ENCODE measurements around the gene RASAL2. TPM values are rescaled to one million over a fixed set of nuclear protein-coding genes. Genes with fewer than 3 reads are reported as not detected.

Gene RASAL2
- total and polyA plus RNA-seq, 2 donors (not counting 1 experiment from before 2014, with no cell fraction given): 11.9 to 21.8 TPM

DNA sequence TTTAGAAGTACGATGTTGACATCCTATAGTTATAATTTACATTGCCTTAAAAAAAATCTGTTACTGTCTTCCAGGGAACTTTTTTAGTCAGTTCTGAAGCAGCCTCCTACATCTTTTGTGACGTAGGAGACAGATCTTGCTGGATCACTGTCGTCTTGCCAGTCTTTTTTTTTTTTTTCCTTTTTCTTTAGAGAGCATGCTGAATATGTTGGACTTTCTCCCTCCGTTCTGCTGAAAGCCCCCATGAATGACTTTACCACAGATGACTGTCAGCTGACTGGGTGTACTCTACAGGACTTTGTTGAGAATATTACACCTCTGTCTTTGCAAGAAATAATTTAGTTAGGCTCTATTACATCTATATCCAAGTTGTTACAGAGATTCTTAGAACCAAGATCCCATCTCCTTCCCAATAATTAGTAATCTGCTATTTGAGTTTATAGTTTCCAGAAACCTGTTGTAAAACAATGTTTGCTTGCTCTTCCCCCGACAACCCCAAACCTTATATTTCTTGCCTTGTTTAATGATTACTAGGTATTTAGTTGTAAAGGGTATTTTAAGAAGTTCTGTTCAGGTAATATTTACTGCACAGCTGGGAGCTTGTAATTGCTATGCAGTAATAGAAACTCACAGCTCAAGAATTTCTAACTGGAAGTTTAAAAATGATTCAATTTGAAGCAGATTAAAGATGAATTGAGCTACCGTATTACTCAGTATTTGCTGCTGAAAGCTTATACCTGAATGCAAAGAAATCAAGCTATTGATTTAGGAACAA lies 61.8 kb downstream of the RASAL2 start:
- Histone ChIP-seq H3K27ac (ENCODE audit: insufficient read depth, low read length) (no peak overlapping the region), H2AFZ (ENCODE audit: low read length) (no peak overlapping the region), H3K4me2 (ENCODE audit: extremely low read depth, insufficient read depth, low read length) (peak overlapping the region; percentile 11), H3K9me3 (ENCODE audit: control insufficient read depth, insufficient read depth, low read depth, low read length) (no peaks in the 10 kb centered on the region), H3K9ac (ENCODE audit: insufficient read depth, low read length) (no peak overlapping the region), H3K79me2 (ENCODE audit: control insufficient read depth, insufficient read depth, low read length) (peaks cover 16% of the 10 kb centered on the region), H3K36me3 (ENCODE audit: control insufficient read depth, insufficient read depth, low read length) (no peaks in the 10 kb centered on the region), H3K4me1 (ENCODE audit: control insufficient read depth, extremely low read depth, insufficient read depth, low read length) (peaks cover 5% of the 10 kb centered on the region), H3K4me3 (replicated peaks in 1 of 4; ENCODE audit: control extremely low read depth in 1 of 4, insufficient read depth in 1 of 4, low read depth in 3 of 4, low read length in 4 of 4) (no peak overlapping the region), H4K20me1 (ENCODE audit: control insufficient read depth, extremely low read depth, insufficient read depth, low read length) (peaks cover 2% of the 10 kb centered on the region), H3K27me3 (ENCODE audit: control insufficient read depth, insufficient read depth, low read length) (no peaks in the 10 kb centered on the region)
- peak in 1 of 2 donors; percentile 49 for DNase-seq (ENCODE audit: low read depth in 2 of 2)
- TF ChIP-seq, protein P1, sequence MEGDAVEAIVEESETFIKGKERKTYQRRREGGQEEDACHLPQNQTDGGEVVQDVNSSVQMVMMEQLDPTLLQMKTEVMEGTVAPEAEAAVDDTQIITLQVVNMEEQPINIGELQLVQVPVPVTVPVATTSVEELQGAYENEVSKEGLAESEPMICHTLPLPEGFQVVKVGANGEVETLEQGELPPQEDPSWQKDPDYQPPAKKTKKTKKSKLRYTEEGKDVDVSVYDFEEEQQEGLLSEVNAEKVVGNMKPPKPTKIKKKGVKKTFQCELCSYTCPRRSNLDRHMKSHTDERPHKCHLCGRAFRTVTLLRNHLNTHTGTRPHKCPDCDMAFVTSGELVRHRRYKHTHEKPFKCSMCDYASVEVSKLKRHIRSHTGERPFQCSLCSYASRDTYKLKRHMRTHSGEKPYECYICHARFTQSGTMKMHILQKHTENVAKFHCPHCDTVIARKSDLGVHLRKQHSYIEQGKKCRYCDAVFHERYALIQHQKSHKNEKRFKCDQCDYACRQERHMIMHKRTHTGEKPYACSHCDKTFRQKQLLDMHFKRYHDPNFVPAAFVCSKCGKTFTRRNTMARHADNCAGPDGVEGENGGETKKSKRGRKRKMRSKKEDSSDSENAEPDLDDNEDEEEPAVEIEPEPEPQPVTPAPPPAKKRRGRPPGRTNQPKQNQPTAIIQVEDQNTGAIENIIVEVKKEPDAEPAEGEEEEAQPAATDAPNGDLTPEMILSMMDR (conservative IDR thresholded peaks at IDR 0.05 in 1 of 2, IDR thresholded peaks at IDR 0.05 in 1 of 2; ENCODE audit: low read depth in 1 of 2, low read length in 2 of 2): no peak

DNA sequence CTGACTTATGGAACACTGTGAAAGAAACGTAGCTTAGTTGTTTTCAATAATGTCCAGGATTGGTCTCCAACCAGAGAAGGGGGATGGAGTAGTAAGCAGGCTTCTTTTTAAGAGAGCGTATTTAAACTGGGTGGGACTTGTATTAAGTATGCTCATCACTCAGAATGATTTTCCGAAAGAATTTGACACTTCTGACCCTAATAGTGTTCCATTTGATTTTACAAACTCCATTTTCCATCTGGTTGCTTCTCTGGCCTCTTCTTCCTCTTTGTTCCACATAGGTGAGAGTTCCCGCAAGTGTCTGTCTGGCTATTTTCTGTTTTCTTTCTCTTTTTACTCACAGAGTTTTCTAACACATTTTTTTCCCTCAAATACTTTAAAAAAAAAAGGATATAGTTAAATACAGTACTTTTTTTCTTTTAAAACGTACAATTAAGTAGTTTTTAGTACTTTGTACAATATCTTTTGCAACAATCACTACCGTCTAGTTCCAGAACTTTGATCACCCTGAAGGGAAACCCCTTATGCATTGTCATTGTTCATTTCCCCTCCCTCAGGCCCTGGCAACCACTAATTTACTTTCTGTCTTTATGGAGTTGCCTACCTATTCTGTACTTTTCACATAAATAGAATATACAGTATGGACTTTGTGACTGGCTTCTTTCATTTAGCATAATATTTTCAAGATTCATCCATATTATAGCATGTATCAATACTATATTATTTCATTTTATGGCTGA lies 67.0 kb downstream of the RASAL2 start:
- H4K20me1 ChIP-seq (ENCODE audit: control insufficient read depth, extremely low read depth, insufficient read depth, low read length): no peaks in the 10 kb centered on the region
- H3K9ac ChIP-seq (ENCODE audit: insufficient read depth, low read length): no peak overlapping the region
- no peak overlapping the region for H3K4me2 ChIP-seq (ENCODE audit: extremely low read depth, insufficient read depth, low read length)
- H3K4me1 ChIP-seq (ENCODE audit: control insufficient read depth, extremely low read depth, insufficient read depth, low read length): no peaks in the 10 kb centered on the region
- no peak overlapping the region for H3K27ac ChIP-seq (ENCODE audit: insufficient read depth, low read length)
- H3K9me3 ChIP-seq (ENCODE audit: control insufficient read depth, insufficient read depth, low read depth, low read length): no peaks in the 10 kb centered on the region
- H2AFZ ChIP-seq (ENCODE audit: low read length): no peak overlapping the region
- H3K27me3 ChIP-seq (ENCODE audit: control insufficient read depth, insufficient read depth, low read length): no peaks in the 10 kb centered on the region
- TF ChIP-seq EZH2 (IDR thresholded peaks at IDR 0.05; ENCODE audit: low read length, missing control alignments): no peak
- TF ChIP-seq, protein P1 (conservative IDR thresholded peaks at IDR 0.05 in 1 of 2, IDR thresholded peaks at IDR 0.05 in 1 of 2; ENCODE audit: low read depth in 1 of 2, low read length in 2 of 2): no peak
- peaks cover 2% of the 10 kb centered on the region for H3K79me2 ChIP-seq (ENCODE audit: control insufficient read depth, insufficient read depth, low read length)
- no peak for DNase-seq (ENCODE audit: low read depth in 2 of 2)
- H3K4me3 ChIP-seq (replicated peaks in 1 of 4; ENCODE audit: control extremely low read depth in 1 of 4, insufficient read depth in 1 of 4, low read depth in 3 of 4, low read length in 4 of 4): no peak overlapping the region
- no peaks in the 10 kb centered on the region for H3K36me3 ChIP-seq (ENCODE audit: control insufficient read depth, insufficient read depth, low read length)

DNA sequence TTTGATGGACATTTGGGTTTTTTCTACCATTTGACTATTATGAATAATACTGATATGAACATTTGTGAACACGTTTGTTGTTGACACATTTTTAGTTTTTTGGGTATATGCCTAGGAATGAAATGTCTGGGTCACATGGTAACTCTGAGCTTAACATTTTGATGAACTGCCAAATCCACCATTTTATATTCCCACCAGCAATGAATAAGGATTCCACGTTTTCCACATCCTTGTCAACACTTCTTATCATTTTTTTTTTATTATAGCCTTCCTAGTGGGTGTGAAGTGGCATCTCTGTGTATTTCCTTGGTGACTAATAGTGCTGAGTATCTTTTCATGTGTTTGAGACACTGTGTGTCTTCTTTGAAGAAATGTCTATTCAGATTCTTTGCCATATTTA lies 67.6 kb downstream of the RASAL2 start:
- no peak overlapping the region for H2AFZ ChIP-seq (ENCODE audit: low read length)
- H3K4me1 ChIP-seq (ENCODE audit: control insufficient read depth, extremely low read depth, insufficient read depth, low read length): no peaks in the 10 kb centered on the region
- no peaks in the 10 kb centered on the region for H3K36me3 ChIP-seq (ENCODE audit: control insufficient read depth, insufficient read depth, low read length)
- no peak for DNase-seq (ENCODE audit: low read depth in 2 of 2)
- H3K79me2 ChIP-seq (ENCODE audit: control insufficient read depth, insufficient read depth, low read length): peaks cover 2% of the 10 kb centered on the region
- H3K27me3 ChIP-seq (ENCODE audit: control insufficient read depth, insufficient read depth, low read length): no peaks in the 10 kb centered on the region
- H3K4me3 ChIP-seq (replicated peaks in 1 of 4; ENCODE audit: control extremely low read depth in 1 of 4, insufficient read depth in 1 of 4, low read depth in 3 of 4, low read length in 4 of 4): no peak overlapping the region
- no peak overlapping the region for H3K27ac ChIP-seq (ENCODE audit: insufficient read depth, low read length)
- TF ChIP-seq, protein P1 (conservative IDR thresholded peaks at IDR 0.05 in 1 of 2, IDR thresholded peaks at IDR 0.05 in 1 of 2; ENCODE audit: low read depth in 1 of 2, low read length in 2 of 2): no peak
- TF ChIP-seq EZH2 (IDR thresholded peaks at IDR 0.05; ENCODE audit: low read length, missing control alignments): no peak
- H4K20me1 ChIP-seq (ENCODE audit: control insufficient read depth, extremely low read depth, insufficient read depth, low read length): no peaks in the 10 kb centered on the region
- no peaks in the 10 kb centered on the region for H3K9me3 ChIP-seq (ENCODE audit: control insufficient read depth, insufficient read depth, low read depth, low read length)
- H3K9ac ChIP-seq (ENCODE audit: insufficient read depth, low read length): no peak overlapping the region
- no peak overlapping the region for H3K4me2 ChIP-seq (ENCODE audit: extremely low read depth, insufficient read depth, low read length)
